GM12891 (cell line): ENCODE measurements around the gene ARHGAP15.

Experiments
- DNase-seq: peaks from one replicate; pipeline ENCODE4 v3.0.0; 2011; ENCODE audit warnings: low spot score; ENCODE audit not compliant: insufficient read length
- FAIRE-seq: peaks from 2 replicates; lab custom pipeline; 2011; peaks lifted over from hg19 to GRCh38; lab: Jason Lieb, UNC
- PAX5 ChIP-seq: IDR thresholded peaks from 2 replicates; pipeline ENCODE4 v1.6.1; 2011; ENCODE audit warnings: low read length, moderate library complexity, mild to moderate bottlenecking; ENCODE audit not compliant: insufficient read depth, severe bottlenecking
- POLR2A ChIP-seq: IDR thresholded peaks from 2 replicates; pipeline ENCODE4 v1.6.1; 2011; ENCODE audit warnings: low read depth, low read length, control low read depth
- POLR2AphosphoS5 ChIP-seq: IDR thresholded peaks from 2 replicates; pipeline ENCODE4 v1.6.1; 2011; ENCODE audit warnings: low read depth, low read length, control low read depth
- POU2F2 ChIP-seq: IDR thresholded peaks from 2 replicates; pipeline ENCODE4 v1.6.1; 2011; ENCODE audit warnings: low read depth, mild to moderate bottlenecking, control low read depth, low read length, moderate library complexity
- SPI1 ChIP-seq: IDR thresholded peaks from 2 replicates; pipeline ENCODE4 v1.6.1; 2011; ENCODE audit warnings: low read depth, low read length, control low read depth
- TAF1 ChIP-seq: IDR thresholded peaks from 2 replicates; pipeline ENCODE4 v1.6.1; 2011; ENCODE audit warnings: low read depth, low read length, control low read depth

The ARHGAP15 gene

GRCh38 chr2:143623909-143624260, 494.7 kb downstream of the ARHGAP15 start:
- FAIRE-seq (no peak), DNase-seq (no peak)
- TF ChIP-seq POU2F2 = no peak
- TF ChIP-seq POLR2A = no peak
- no peak for TF ChIP-seq SPI1

- DNase-seq (no peak), FAIRE-seq (no peak)
- no peak for TF ChIP-seq POLR2A
- TF ChIP-seq POU2F2 = no peak
- TF ChIP-seq PAX5 = no peak
- TF ChIP-seq SPI1 = no peak
- TF ChIP-seq TAF1 = no peak
- TF ChIP-seq POLR2AphosphoS5 = no peak
Measured at GRCh38 chr2:143629340-143629739, 500.1 kb downstream of the ARHGAP15 start.

- TF ChIP-seq SPI1 (no peak), POU2F2 (no peak), POLR2A (no peak), PAX5 (no peak), TAF1 (no peak), POLR2AphosphoS5 (no peak)
- no peak for FAIRE-seq
- DNase-seq = no peak
Measured at GRCh38 chr2:143632751-143633374, 503.6 kb downstream of the ARHGAP15 start.

- DNase-seq = no peak
- no peak for FAIRE-seq
- TF ChIP-seq PAX5 (no peak), TAF1 (no peak), SPI1 (no peak), POLR2AphosphoS5 (no peak), POU2F2 (no peak), POLR2A (no peak)
Measured at GRCh38 chr2:143633419-143633818, 504.2 kb downstream of the ARHGAP15 start.

GRCh38 chr2:143635302-143635701, 506.1 kb downstream of the ARHGAP15 start:
- FAIRE-seq (no peak), DNase-seq (no peak)
- TF ChIP-seq PAX5 (no peak), POU2F2 (no peak), SPI1 (no peak), POLR2A (no peak), TAF1 (no peak)

- FAIRE-seq (no peak), DNase-seq (no peak)
- TF ChIP-seq PAX5 (no peak), SPI1 (no peak), POLR2A (no peak), POU2F2 (no peak), POLR2AphosphoS5 (no peak), TAF1 (no peak)
Measured at GRCh38 chr2:143635936-143636335, 506.7 kb downstream of the ARHGAP15 start.

- no peak for DNase-seq
- FAIRE-seq = no peak
- no peak for TF ChIP-seq POLR2A
- no peak for TF ChIP-seq POLR2AphosphoS5
- no peak for TF ChIP-seq TAF1
- no peak for TF ChIP-seq POU2F2
- TF ChIP-seq PAX5 = no peak
- no peak for TF ChIP-seq SPI1
Measured at GRCh38 chr2:143640826-143641225, 511.6 kb downstream of the ARHGAP15 start.

- DNase-seq (no peak), FAIRE-seq (no peak)
- no peak for TF ChIP-seq SPI1
- TF ChIP-seq POLR2A = no peak
- TF ChIP-seq POLR2AphosphoS5 = no peak
- no peak for TF ChIP-seq PAX5
- no peak for TF ChIP-seq TAF1
Measured at GRCh38 chr2:143645921-143646645, 516.9 kb downstream of the ARHGAP15 start.

- FAIRE-seq (no peak), DNase-seq (no peak)
- TF ChIP-seq TAF1 = no peak
- no peak for TF ChIP-seq SPI1
- TF ChIP-seq POU2F2 = no peak
- TF ChIP-seq PAX5 = no peak
- TF ChIP-seq POLR2AphosphoS5 = no peak
- TF ChIP-seq POLR2A = no peak
Measured at GRCh38 chr2:143649226-143649740, 520.1 kb downstream of the ARHGAP15 start.

- DNase-seq (no peak), FAIRE-seq (no peak)
- TF ChIP-seq POLR2A = no peak
- no peak for TF ChIP-seq PAX5
- TF ChIP-seq POU2F2 = no peak
- TF ChIP-seq TAF1 = no peak
- no peak for TF ChIP-seq SPI1
- no peak for TF ChIP-seq POLR2AphosphoS5
Measured at GRCh38 chr2:143652692-143653091, 523.5 kb downstream of the ARHGAP15 start.
